Activated CD8-positive, alpha-beta T cell treated with anti-CD3 and anti-CD28 coated beads for 36 hours (primary cell): Measurements from ENCODE around the gene HEBP2. TPM values are rescaled to one million over a fixed set of nuclear protein-coding genes. Genes with fewer than 3 reads are reported as not detected.

ENCODE experiments used
- ATAC-seq: fragments of 200-7000 bp; cut with Tn5 transposase; one replicate; pipeline ENCODE4 v1.10.0; 2021; ENCODE audit warnings: mild to moderate bottlenecking, moderate library complexity
- CTCF ChIA-PET: fragments of 350-600 bp; sonication (Branson Sonifier 250); formaldehyde crosslinking; loops from one replicate; lab custom pipeline; 2021; ENCODE audit warnings: antibody characterized with exemption; lab: Charles Lee
- POLR2A ChIA-PET: fragments of 350-600 bp; sonication (Branson Sonifier 250); formaldehyde crosslinking; loops from one replicate; lab custom pipeline; 2021; ENCODE audit warnings: antibody characterized with exemption; lab: Charles Lee
- DNase-seq: peaks from one replicate; pipeline ENCODE4 v3.0.0-alpha.2; 2020
- H3K27ac Mint-ChIP-seq: one replicate; pipeline ENCODE4 v1.8.0; 2021; ENCODE audit warnings: mild to moderate bottlenecking, mixed read lengths
- H3K27me3 Mint-ChIP-seq: one replicate; pipeline ENCODE4 v1.8.0; 2021; ENCODE audit warnings: mixed read lengths
- H3K36me3 Mint-ChIP-seq: one replicate; pipeline ENCODE4 v1.8.0; 2021; ENCODE audit warnings: low read depth, mixed read lengths
- H3K4me1 Mint-ChIP-seq: one replicate; pipeline ENCODE4 v1.8.0; 2021; ENCODE audit warnings: low read depth, mixed read lengths
- H3K4me3 Mint-ChIP-seq: one replicate; pipeline ENCODE4 v1.8.0; 2021; ENCODE audit warnings: mild to moderate bottlenecking, moderate library complexity, mixed read lengths
- H3K9me3 Mint-ChIP-seq: one replicate; pipeline ENCODE4 v1.8.0; 2021; ENCODE audit warnings: mixed read lengths
- intact Hi-C: fragments of 100-400 bp; cut with micrococcal nuclease; formaldehyde crosslinking; loops from one replicate; pipeline ENCODE4 v1.10.0; 2022
- total RNA-seq, 2 experiments: library from RNA; stranded (reverse); gene quantifications; one replicate each; pipeline ENCODE4 v1.2.3, GENCODE V29; 2021
- TF ChIP-seq, protein P1 (sequence below): fragments of 200-600 bp; IDR thresholded peaks from one replicate; pipeline ENCODE4 v1.8.0; 2022; ENCODE audit warnings: antibody characterized with exemption, mild to moderate bottlenecking

Gene HEBP2
- total RNA-seq, 2 experiments from 2014 or later: 28.2 to 28.7 TPM

DNA sequence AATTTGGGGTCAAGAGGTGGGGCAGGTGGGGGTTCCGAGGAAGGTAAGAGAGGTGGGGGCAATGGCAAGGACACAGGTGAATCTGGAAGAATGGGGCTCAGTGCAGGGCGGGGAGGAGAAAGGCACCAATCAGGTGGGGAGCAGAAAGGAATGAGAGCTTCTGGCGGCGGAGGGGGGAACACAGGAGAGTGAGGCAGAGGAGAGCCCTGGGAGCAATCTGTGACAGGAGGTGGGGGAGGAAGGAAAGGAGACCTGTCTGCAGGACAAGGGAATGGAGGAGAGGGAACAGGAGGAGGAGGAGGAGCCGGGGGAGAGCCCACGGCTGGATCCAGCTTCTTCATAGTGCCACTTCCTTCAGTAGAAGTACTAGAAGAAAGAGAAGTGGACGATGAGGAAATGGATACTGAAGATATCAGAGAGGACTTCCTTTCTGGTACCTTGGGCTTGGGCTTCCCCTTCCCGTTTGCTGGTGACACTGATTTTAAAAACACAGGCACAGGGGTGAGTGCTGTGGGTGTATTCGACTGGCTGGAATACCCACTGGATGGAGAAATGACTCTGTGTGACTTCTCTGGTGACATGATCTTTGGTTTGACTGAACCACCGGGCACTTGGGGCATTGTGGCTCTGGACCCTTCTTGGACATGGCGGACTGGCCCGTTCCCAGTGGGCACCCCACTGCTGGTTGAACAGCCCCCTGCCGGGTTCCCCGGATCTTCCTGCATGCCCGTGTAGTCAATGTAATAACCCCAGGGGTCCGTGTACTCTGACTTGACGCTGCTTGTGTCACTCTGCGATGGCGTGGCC, 27.4 kb downstream of the HEBP2 start:
- no peak for DNase-seq

DNA sequence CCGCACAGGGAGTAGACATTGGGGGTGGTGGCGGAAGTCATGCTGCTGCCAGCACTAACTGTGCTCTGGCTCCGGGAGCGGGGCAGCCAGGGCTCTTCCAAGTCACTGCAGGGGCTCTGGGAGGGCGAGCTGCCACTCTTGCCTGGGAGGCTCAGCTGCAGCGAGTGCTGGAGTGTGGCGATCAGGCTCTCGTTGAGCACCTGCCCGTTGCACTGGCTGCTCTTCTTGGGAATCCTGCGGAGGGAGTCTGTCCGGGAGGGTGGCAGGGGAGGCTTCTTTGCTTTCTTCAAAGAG, 28.0 kb downstream of the HEBP2 start:
- DNase-seq (no peak), ATAC-seq (no peak)
- Mint-ChIP-seq H3K27ac (no peak overlapping the region), H3K27me3 (peaks cover 3% of the 10 kb centered on the region), H3K4me3 (no peak overlapping the region), H3K9me3 (no peaks in the 10 kb centered on the region), H3K36me3 (no peaks in the 10 kb centered on the region), H3K4me1 (no peaks in the 10 kb centered on the region)
- TF ChIP-seq, protein P1, sequence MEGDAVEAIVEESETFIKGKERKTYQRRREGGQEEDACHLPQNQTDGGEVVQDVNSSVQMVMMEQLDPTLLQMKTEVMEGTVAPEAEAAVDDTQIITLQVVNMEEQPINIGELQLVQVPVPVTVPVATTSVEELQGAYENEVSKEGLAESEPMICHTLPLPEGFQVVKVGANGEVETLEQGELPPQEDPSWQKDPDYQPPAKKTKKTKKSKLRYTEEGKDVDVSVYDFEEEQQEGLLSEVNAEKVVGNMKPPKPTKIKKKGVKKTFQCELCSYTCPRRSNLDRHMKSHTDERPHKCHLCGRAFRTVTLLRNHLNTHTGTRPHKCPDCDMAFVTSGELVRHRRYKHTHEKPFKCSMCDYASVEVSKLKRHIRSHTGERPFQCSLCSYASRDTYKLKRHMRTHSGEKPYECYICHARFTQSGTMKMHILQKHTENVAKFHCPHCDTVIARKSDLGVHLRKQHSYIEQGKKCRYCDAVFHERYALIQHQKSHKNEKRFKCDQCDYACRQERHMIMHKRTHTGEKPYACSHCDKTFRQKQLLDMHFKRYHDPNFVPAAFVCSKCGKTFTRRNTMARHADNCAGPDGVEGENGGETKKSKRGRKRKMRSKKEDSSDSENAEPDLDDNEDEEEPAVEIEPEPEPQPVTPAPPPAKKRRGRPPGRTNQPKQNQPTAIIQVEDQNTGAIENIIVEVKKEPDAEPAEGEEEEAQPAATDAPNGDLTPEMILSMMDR: no peak
- intact Hi-C loops: no loop called here
- POLR2A ChIA-PET: no interaction called here
- CTCF ChIA-PET: interaction anchor here (5.0 kb wide), 1 partner anchor 77 kb away, joined by 24 read pairs; no protein-coding TSS in a partner anchor

More for the DNA sequence above, 27.4 kb downstream of the HEBP2 start:
- Mint-ChIP-seq H3K27ac (no peak overlapping the region), H3K9me3 (no peaks in the 10 kb centered on the region), H3K4me1 (no peaks in the 10 kb centered on the region), H3K27me3 (peaks cover 3% of the 10 kb centered on the region), H3K36me3 (no peaks in the 10 kb centered on the region), H3K4me3 (no peak overlapping the region)
- intact Hi-C loops: no loop called here
- no peak for ATAC-seq
- ChIA-PET POLR2A (no interaction called here), CTCF (interaction anchor here (7.0 to 7.2 kb wide), 2 partner anchors 79 to 86 kb away, joined by 89 to 131 read pairs; no protein-coding TSS in a partner anchor)
- TF ChIP-seq, protein P1: no peak

DNA sequence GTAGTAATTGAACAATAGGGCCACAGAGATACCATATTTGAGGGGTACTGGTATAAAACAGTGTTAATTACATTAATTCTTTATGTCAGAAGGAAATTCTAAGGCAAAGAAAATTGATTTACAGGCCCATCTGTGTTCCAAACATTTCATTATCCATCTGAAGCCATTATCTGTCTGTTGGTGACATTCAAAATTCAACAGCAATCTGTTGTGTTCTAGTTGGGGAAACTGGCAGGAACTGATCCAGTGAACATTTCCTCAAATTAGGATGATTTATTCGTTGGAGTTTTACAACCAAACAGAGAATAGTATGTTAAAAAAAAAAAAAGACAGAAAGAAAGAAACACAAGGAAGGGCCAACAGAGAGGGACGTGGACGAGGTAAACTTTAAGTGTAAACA, 30.1 kb downstream of the HEBP2 start:
- peaks cover 3% of the 10 kb centered on the region for H3K27me3 Mint-ChIP-seq
- intact Hi-C loops: no loop called here
- TF ChIP-seq, protein P1: no peak
- no peak for ATAC-seq
- no peaks in the 10 kb centered on the region for H3K36me3 Mint-ChIP-seq
- no peak overlapping the region for H3K27ac Mint-ChIP-seq
- no peaks in the 10 kb centered on the region for H3K9me3 Mint-ChIP-seq
- no peak overlapping the region for H3K4me3 Mint-ChIP-seq
- CTCF ChIA-PET: interaction anchor here (1.7 to 5.0 kb wide), 2 partner anchors 75 to 83 kb away, joined by 6 to 24 read pairs; no protein-coding TSS in a partner anchor
- H3K4me1 Mint-ChIP-seq: no peaks in the 10 kb centered on the region
- no peak for DNase-seq
- POLR2A ChIA-PET: no interaction called here

DNA sequence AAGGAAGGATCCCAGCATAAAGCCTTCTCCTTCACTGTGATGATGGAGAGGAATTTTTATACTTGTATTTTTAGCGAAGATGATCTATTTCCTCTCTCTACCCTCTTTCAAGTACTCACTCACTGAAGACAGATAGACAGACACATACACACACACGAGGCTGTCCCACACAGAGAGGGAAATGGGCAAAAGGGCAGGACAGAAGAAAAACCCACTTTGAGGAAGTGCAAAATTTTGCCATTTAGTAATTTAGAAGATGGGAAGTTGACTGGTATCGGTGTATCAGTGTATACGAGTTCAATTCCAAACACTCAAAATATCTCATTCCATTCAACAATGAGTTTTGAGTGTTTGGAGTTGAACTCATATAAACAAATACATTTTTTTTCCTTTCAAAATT, 30.9 kb downstream of the HEBP2 start:
- POLR2A ChIA-PET: interaction anchor here (0.7 kb wide), 1 partner anchor 18 kb away, joined by 3 read pairs; no protein-coding TSS in a partner anchor
- no peak for DNase-seq
- intact Hi-C loops: no loop called here
- CTCF ChIA-PET: interaction anchor here (1.7 to 5.0 kb wide), 2 partner anchors 74 to 83 kb away, joined by 6 to 24 read pairs; no protein-coding TSS in a partner anchor
- H3K9me3 Mint-ChIP-seq: no peaks in the 10 kb centered on the region
- no peak overlapping the region for H3K27ac Mint-ChIP-seq
- TF ChIP-seq, protein P1: no peak
- no peaks in the 10 kb centered on the region for H3K36me3 Mint-ChIP-seq
- H3K4me1 Mint-ChIP-seq: no peaks in the 10 kb centered on the region
- no peak overlapping the region for H3K4me3 Mint-ChIP-seq
- ATAC-seq: no peak
- H3K27me3 Mint-ChIP-seq: no peaks in the 10 kb centered on the region

DNA sequence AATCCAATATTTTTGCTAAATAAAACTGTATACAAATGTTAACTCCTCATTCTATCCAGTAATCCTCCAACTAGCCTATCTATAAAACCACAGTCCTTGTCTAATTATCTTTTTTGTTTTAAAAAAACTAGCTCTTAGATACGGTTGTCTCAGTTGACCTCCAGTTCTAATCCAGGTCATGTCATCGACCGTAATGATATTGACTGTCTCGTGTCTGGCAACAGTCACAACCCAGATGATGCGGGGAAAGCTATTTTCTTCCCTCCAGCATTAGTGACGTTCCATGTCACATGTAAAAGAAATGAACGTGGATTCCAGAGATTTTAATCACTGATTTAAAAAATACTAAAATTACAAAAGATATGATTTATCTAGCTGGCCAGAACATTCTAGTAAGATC, 35.5 kb downstream of the HEBP2 start:
- intact Hi-C loops: no loop called here
- no peak overlapping the region for H3K27ac Mint-ChIP-seq
- no peak for DNase-seq
- H3K36me3 Mint-ChIP-seq: no peaks in the 10 kb centered on the region
- POLR2A ChIA-PET: no interaction called here
- TF ChIP-seq, protein P1: no peak
- CTCF ChIA-PET: interaction anchor here (0.6 to 3.1 kb wide), 2 partner anchors 11 to 323 kb away, joined by 4 to 11 read pairs; no protein-coding TSS in a partner anchor
- no peak overlapping the region for H3K4me3 Mint-ChIP-seq
- no peaks in the 10 kb centered on the region for H3K9me3 Mint-ChIP-seq
- no peaks in the 10 kb centered on the region for H3K27me3 Mint-ChIP-seq
- no peaks in the 10 kb centered on the region for H3K4me1 Mint-ChIP-seq
- ATAC-seq: no peak
